HG03460 (cell line): ENCODE measurements around the gene TJP1.
"Not testable (repeated sequence)": the region's sequence is repeated elsewhere in the genome, so short reads cannot be mapped to it uniquely, and the experiment has no call there.

ENCODE experiments used
- ATAC-seq: cut with Tn5 transposase; IDR thresholded peaks from one replicate; pipeline ENCODE4 v1.9.1; 2021; ENCODE audit not compliant: unreplicated experiment

TJP1 gene

DNA sequence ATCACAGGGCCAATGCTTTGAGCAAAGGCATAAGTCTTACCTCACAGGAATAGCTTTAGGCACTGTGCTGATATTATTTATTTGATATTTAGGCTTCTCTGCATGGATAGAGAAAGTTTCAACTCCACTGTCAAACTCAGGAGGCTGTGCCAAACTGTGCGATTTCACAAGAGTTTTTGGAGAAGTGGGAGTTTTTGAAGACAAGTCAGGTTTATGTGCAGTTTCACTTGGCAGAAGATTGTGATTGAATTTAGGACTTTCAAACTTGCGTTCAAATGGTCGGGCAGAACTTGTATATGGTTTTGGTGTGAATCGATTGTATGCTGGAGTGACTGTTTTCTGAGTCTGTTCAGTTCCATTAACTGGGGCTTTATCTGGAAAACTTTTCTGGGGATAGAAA, 113.7 kb downstream of the TJP1 start:
- no peak for ATAC-seq

GRCh38 chr15:29704950-29705597, 117.2 kb downstream of the TJP1 start:
- no peak for ATAC-seq

DNA sequence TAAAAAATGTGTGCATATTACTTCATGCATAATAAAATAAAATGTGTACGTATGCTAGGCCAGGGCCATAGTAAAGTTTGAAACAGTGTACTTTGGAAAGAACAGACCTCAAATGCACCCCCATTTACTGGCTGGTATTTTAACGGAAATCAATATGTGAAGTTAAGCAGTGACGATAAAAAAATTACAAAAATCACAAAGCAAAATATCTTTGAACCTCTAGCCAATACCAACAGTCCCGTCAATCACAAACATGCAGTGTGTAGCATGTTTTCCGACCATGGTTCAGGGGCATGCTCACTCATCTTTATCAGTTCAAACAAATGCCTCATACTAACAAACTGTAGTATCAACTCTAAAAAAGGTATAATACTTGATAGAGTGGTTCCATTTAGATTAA, 121.1 kb downstream of the TJP1 start:
- ATAC-seq, result no peak

- no peak for ATAC-seq
Measured at GRCh38 chr15:29700296-29700695, 122.0 kb downstream of the TJP1 start.

DNA sequence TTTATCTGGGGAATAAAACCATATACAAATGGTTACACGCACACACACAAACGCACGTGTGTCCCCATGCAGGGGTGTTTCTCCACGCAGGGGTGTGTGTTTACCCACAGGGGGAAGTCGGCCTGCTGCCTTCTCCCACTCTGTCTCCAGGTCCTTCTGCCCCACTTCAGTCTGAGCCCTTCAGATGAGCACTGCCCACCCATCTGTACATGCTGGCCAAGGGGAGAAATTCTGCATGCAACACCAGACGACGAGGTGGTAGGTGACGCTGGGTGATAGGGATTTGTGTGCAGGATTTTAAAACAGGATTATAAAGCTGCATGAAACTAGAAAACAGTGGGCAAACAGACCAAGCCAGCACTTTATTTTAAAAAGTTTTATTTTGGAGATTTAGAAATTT, 122.5 kb downstream of the TJP1 start:
- ATAC-seq, result no peak

DNA sequence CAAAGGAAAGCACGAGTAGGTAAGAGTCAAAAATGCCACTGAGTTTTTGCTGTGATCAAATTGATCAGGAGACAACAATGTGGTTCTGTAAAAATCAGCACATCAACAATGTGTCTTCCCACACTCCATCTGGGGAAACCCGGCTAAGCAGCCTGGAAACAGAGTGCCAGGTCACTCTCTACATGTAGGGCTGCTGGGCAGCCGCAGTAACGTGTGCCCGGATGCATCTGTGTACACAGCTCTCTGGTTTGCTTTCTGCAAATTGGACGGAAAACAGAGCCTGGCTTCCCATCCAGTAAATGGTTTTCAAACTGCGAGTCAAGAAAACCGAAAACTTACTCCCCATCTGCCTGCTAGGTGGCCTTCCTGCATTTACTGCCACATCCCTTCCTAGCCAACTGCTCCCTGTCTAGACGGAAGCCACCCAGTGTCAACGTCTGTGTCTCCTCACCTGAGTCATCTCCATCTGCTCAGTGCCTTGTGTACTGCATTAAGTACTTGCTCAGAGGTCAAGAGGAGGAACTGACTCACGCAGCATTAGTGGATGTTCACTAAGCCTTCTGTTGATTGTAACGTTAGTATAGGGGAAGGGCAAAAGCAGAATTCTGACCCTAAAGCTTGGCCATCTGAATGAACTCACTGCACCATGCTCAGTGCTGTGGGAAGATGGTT, 124.1 kb downstream of the TJP1 start:
- no peak for ATAC-seq

GRCh38 chr15:29696950-29697738, 125.1 kb downstream of the TJP1 start:
- no peak for ATAC-seq

- ATAC-seq, result not testable (repeated sequence)
Measured at GRCh38 chr15:29696506-29696905, 125.8 kb downstream of the TJP1 start.

- ATAC-seq, result no peak
Measured at GRCh38 chr15:29695489-29696167, 126.6 kb downstream of the TJP1 start.

- no peak for ATAC-seq
Measured at GRCh38 chr15:29693225-29693624, 129.0 kb downstream of the TJP1 start.

- no peak for ATAC-seq
Measured at GRCh38 chr15:29692527-29692926, 129.7 kb downstream of the TJP1 start.

- ATAC-seq, result no peak
Measured at GRCh38 chr15:29690765-29691475, 131.3 kb downstream of the TJP1 start.

DNA sequence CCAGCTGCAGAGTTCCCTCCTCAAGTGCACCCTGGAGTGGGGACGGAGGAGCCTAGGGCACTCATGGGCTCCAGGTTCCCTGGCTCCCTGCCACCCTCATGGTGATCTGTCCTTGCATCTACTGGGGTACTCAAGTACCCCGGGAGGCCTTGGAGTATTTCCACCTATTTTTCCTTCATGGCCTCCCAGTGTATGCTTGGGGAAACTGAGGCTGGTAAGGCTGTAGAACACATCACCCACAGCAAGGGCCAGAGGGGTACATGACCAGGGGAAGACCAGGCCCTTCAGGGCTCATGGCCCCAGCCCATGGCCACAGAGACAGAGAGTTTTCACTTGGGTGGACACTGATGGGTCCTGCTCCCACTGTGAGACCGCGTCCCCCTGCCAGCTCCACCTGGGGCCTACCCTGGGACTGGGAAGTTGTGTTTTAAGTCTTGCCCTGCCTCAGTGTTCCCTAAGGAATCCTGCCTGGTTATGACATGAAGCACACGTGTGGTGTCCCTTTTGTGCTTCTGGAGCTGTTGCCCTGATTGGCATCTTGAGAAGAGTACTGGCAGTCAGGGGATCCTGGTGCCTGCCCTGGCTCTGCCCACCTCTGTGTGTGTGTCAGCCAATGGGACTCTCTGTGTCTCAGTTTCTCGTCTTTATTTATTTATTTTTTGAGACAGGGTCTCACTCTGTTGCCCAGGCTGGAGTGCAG, 132.8 kb downstream of the TJP1 start:
- ATAC-seq, result no peak

DNA sequence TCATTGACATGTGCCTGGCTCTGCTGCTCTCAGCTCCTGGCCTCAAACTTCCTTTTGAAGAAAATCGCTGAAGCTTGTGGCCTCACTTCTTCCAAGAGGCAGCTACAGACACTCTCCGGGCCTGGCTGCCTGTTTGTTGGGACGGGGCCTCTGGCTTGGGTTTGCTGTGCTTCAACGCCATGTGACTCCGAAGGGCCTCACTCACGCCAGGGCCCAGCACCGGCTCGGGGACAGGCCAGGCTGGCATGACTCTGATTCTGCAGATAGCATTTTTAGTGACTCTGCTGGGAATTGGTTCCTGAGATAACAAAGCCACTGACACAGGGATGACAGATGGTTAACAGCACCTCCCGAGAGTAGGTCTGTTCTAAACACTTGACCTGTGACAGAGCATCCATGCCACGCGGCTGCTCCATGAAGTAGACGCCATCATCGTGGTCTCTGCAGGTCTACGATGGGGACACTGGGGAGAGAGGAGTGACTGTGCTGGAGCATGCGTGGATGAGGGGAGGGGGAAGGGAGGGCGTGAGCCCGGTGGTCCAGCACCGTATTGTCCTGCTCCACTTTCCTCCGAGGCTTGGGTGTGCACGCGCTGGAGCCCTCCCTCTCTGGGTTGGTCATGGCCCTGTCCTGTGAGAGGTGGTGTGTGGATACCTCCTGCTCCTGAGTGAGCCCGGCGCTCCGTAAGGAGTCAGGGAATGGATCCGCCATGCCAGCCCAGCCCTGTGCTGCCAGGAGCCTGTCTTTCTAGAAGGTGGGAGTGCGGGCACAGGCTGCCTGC, 133.6 kb downstream of the TJP1 start:
- ATAC-seq, result no peak

DNA sequence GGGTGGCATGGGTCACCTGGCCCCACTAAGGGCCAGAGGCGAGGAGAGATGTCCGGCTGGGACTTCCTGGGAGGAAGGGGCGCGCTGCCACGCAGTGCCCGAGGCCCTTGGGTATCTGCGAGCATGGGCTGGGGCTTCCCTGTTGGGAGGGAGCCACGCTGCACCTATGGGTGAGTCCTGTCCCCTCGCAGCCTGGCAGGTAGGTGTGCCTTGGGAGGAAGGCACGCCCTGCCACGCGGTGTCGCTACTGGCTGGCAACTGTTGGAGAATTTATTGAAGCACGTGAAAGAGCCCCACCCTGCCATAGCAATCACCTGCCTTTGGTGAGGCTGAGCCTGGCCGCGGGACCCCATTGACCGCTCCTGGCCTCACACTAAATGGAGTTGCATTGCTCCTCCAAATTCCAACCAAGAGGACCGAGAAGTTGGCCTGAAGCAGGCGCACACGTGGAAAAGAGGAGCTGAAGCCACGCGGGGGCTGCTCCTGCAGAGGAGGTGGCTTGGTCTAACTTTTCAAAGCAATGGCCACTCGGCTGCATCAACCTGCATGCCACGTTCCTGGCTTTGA, 134.2 kb downstream of the TJP1 start:
- ATAC-seq, result no peak

- no peak for ATAC-seq
Measured at GRCh38 chr15:29687204-29687815, 135.0 kb downstream of the TJP1 start.

- ATAC-seq, result no peak
Measured at GRCh38 chr15:29686445-29687203, 135.6 kb downstream of the TJP1 start.

DNA sequence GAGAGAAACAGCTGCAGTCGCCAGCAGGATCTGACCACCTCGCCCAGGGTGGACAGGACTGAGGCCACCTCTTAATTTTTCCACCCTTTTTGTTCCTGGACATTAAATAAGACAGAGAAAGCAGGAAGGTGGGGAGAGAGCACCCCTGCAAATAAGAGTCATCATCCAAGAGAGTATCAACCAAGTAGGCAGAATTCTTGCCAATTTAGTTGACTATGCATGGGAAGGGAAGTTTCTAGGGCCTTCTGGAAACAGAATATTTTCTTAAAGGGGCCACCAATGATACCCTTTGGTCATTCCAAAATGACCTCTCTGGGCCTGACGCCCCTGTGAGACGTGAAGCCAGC, 136.2 kb downstream of the TJP1 start:
- no peak for ATAC-seq
